GM18508 (cell line): Measurements from ENCODE around the gene CD74.

Experiments used
- ATAC-seq: cut with Tn5 transposase; IDR thresholded peaks from one replicate; pipeline ENCODE4 v1.9.1; 2021; ENCODE audit warnings: moderate number of reproducible peaks; ENCODE audit not compliant: insufficient read depth, unreplicated experiment

The CD74 gene

GRCh38 chr5:150411245-150411979 is 1.3 kb downstream of the CD74 start:
- no peak for ATAC-seq

DNA sequence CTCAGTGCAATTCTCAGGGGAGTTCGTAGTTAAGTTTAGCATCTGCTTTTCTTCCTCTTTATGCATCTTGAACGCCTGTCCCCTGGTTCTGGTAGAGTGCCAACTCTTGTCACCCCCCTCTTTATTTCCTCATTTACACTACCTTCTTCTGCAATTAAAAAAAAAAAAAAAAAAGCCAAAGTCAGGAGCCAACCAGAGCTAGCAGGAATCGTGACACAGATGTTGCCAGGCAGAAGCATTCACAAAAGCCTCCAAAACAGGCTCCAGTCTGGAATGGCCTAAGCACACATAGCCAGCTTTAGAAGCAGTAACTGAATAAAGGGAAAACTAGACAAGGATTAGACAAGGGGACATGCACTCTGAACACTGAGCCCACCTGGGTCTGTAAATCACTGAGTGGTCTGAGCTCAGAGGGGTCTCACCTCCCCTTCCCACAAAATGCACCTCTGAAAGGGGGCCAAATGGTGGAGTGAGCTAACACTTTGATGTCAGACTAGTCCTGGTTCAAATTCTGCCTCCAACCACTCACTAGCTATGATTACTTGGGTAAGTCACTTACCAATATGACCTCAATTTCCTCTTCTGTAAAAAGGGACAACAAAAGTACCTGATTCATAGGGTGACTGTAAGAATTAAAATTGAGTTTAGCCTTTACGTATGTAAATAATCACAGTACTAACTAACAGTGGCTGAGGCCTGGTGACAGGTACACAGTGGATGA is 2.0 kb downstream of the CD74 start:
- ATAC-seq = no peak

GRCh38 chr5:150409638-150410523 is 2.8 kb downstream of the CD74 start:
- no peak for ATAC-seq

- ATAC-seq = no peak
Observed at GRCh38 chr5:150408231-150408943, 4.3 kb downstream of the CD74 start.

DNA sequence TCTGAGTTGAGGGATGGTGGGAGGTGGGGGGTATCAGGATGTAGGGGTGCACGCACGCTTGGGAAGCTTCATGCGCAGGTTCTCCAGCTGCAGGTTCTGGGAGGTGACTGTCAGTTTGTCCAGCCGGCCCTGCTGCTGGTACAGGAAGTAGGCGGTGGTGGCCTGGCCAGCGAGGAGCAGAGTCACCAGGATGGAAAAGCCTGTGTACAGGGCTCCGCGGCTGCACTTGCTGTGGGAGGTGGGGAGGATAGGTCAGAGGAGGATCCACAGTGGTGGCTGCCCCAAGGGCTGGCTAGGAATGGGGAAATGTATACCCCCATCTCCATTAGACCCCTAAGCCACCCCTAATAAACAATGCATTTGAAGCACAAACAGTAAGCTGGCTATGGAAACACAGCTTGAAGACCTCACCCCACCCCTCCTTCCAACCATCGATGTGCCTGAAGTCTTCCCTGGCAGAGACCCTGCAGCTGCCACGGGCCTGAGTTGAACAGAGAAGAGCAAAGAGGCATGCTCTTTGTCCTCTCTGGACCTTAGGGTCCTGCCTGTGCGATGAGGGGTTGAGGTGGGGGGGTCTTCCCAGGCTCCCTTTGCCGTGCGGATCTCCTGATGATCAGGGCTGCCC is 5.5 kb downstream of the CD74 start:
- no peak for ATAC-seq

GRCh38 chr5:150406723-150407095 is 6.0 kb downstream of the CD74 start:
- ATAC-seq = no peak

DNA sequence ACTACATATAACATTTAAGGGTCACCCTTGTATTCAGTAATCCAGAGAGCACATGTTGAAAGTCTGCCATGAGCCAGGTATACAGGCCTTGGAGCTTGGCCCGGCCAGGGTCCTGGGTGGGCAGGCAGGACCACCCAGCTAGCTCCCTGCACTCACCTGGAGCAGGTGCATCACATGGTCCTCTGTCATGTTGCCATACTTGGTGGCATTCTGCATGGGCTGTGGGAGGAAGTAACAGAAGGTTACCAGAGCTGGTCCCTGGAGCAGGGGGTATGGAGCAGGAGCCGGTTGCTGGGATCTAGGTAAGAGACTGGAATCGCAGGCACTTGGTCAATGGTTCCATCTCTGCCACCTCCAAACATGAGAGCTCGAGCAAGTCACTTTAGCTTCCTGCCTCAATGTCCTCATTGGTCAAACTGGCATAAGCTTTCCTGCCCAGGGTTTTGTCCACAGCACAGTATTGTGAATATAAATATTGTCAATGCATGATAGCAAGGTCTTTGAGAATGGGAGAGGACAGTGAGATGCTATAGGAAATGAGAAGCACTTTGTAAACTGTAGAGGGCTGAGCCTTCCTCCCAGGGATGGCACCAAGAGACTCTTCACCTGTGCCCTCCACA is 6.5 kb downstream of the CD74 start:
- no peak for ATAC-seq

DNA sequence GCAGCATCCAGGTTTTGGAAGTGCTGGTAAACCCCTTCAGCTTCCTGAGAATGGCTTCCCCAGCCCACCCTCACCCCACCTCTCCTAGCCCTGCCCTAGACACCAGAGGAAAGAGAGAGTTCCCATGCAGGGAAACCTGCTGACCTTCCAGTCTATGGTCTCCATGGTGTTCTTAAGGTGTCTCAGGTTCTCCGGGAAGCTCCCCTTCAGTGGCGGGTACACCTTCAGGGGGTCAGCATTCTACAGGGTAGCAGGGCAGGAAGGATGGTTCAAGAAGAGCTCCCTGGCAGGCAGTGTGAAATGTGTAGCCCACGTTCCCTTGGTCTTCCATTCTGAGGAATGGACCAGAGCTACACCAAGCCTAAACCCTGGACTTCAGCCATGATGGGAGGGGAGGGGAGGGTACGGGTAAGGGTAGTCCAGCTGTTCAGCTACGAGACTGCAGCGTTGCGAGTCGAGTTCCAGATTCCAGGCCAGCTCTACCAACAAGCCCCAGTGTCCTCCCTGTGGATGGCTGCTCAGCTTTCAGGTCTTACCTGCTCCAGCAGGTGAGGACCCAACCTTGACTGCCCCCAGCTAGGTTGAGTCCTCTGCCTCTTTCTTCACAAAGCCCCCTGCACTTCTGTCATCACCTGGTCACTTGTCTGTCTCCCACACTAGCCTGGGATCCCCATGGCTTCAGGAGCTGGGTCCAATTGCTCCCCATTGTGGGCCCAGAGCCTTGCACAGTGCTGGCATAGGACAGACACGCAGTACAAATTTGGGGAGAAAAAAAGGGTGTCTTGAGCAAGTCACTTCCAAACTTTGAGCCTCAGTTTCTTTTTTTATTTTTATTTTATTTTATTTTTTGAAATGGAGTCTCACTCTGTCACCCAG is 7.5 kb downstream of the CD74 start:
- no peak for ATAC-seq

DNA sequence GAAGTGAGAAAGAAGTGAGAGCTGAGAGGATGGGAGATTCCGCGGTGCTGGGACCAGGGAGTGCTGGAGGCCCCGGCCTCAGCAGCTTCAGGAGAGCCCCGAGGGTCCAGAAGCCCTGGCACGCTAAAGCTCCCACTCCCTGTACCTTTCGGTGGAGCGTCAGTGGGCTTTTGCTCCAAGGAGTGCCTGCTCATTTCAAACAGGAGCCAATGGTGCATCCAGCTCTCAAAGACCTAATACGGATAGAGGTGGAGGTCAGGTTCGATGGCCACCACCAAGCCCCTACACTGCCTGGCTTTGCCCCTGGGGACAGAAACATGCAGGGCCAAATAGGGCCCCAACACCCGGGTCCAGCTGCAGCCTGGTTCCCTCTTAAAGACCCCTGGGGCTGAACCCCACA is 8.2 kb downstream of the CD74 start:
- ATAC-seq = no peak

GRCh38 chr5:150404121-150404520 is 8.6 kb downstream of the CD74 start:
- ATAC-seq = no peak

DNA sequence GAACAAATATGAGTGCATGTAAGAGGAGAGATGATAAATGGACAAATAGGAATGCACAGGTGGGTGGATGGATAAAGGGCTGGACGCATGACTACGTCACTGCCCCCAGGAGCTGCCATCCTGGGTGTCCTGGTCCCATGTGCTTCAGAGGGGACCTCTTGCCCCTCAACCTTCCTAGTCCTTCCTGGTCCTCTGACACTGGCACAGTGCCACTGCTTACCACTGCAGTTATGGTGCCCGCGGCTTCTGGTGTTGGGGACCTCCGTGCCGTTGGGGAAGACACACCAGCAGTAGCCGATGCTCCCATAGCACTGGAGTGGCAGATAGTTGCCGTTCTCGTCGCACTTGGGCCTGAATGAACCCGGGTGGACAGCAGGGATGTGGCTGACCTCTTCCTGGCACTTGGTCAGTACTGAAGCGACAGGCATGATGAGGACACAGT is 9.8 kb downstream of the CD74 start:
- ATAC-seq = no peak

- ATAC-seq = no peak
Observed at GRCh38 chr5:150402229-150402773, 10.4 kb downstream of the CD74 start.

DNA sequence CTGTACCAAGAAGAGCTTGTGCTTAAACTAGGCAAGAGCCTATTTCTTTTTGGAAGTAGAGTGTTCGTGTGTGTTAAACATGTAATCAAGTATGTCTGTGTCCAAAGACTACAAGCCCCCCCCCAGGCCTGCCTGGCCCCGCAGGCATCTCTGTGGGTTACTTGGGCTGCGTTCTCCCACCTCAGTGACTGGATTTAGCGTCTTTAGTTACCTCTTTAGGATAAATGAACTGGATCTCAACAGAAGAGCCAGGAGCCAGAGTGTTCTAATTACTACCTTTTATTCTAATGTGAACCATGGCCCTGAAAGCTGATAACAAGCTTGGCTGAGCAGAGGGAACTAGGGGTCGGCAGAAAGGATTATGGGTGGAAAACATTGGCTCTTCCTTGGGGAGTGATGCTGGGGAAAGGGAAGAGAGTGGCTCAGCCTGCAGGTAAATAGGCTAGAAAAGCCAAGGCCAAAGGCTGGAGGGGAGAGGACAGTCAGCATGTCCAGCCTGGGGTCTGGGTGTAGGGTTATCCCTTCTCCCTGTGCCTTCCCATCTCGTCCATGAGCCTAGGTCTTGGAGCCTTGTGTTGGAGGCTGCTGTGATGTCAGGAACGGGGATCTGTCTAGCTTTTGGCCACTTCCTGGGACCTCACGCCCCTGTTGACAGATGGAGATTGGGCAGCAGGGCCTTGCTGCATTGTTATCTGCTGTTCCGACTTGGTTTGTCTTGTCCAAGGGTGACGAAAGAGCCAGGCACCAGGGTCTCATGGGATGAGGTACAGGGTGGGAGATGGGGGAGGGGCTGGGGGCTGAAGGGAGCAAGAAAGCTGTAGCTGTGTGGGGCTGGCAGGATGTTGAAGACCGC is 11.1 kb downstream of the CD74 start:
- ATAC-seq = no peak

DNA sequence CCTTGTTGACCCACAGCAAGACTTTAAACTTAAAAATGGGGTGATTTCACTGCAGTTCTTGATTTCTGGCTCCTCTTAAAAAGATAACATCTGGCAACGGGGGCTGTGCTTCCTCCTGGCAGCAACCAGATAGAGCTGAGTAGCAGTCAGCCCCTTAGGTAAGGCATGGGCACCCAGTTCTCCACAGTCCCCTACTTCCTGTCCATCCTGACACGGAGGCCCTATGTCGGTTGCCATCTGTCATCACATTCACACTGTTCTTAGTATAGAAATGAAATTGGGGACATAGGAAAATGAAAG is 11.7 kb downstream of the CD74 start:
- ATAC-seq = no peak

- no peak for ATAC-seq
Observed at GRCh38 chr5:150400316-150401075, 12.2 kb downstream of the CD74 start.

- ATAC-seq = no peak
Observed at GRCh38 chr5:150399524-150400211, 13.0 kb downstream of the CD74 start.
